Stimulated activated CD8-positive, alpha-beta memory T cell treated with anti-CD3 and anti-CD28 coated beads, Interleukin-2, amount 100 ng/mL, for 1 hour (primary cell): ENCODE results near the gene GRHL1.

Source experiments
- DNase-seq, 2 donors: peaks; one replicate each; pipeline ENCODE4 v3.0.0-alpha.2; 2020; ENCODE audit warnings: low read depth in 2 of 2

GRHL1 gene

DNA sequence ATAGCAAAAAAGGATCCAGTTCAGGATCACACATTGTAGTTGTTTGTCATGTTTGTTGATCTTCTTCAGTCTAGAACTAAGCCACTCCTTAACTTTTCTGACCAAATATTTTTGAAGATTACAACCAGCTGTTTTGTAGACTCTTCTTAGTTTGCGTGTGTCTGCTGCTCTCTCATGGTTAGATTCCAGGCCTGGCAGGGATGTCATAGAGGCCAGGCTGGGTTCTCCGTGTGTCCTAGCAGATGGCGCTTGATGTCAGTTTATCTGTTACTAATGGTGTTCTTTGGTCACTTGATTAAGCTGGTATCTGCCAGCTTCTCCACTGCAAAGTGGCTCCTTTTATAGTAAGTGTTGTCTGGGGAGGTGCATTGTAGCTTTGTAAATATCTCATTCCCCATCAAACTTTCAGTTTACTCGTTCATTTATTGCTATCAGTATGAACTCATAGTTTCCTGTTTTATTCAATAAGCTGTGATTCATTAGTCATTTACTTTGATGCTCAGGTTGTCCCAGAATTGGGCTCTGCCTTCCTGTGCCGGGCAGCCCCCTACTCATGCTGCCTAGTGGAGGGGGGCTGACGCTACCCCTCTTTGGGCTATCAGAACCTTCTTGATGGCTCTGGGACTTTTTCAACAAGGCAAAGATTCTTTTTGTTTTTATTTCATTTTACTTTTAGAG is 42.1 kb downstream of the GRHL1 start:
- no peak for DNase-seq

DNA sequence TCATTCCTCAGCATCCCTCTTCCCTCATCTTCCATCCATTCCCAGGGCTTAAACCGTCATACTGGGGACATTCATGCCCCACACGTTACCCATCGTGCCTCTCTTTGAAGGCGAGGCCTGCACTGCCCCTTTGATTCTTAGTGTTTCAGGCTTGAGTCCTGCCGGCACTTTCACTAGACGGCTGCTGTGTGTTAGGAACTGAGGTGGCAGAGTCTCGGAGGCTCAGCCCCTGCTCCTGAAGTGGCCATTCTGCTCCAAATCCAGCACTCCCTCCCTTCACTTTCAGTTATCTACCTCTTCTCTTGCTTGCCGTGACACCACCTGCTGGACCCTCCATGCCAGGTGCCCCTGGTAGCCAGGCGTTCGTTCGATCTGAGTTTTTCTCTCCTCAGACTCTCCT is 43.0 kb downstream of the GRHL1 start:
- no peak for DNase-seq

DNA sequence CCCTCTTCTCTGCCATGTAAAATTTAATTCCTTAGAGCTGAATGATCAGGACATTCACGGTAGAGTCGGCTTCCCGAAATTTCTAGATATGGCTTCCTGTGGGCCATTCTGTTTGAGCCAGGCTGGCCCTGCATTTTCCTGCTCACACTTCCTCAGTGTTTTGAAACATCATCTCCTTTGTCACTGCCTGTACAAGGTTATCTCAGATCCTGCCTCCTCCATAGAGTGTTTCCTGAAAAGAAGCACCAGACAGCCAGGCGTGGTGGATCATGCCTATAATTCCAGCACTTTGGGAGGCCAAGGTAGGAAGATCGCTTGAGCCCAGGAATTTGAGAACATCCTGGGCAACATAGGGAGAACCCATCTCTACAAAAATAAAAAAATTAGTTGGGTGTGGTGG is 43.6 kb downstream of the GRHL1 start:
- DNase-seq: no peak

DNA sequence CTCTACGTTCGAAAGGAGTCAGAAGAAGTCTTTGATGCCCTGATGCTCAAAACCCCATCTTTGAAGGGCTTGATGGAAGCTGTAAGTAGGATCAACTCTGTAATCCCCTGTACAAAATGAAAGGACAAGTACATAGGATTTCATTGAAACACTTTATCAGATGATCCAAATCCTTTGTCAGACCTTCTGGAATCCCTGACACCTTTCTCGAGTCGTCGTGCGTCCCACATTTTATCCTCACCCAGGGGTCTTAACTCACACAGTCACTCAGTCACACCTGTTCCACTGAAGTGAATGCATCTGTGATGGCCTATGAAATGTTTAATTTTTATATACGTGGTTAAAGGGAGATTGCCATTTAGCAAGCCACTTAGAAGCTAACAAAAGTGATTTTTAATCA is 44.8 kb downstream of the GRHL1 start:
- no peak for DNase-seq

DNA sequence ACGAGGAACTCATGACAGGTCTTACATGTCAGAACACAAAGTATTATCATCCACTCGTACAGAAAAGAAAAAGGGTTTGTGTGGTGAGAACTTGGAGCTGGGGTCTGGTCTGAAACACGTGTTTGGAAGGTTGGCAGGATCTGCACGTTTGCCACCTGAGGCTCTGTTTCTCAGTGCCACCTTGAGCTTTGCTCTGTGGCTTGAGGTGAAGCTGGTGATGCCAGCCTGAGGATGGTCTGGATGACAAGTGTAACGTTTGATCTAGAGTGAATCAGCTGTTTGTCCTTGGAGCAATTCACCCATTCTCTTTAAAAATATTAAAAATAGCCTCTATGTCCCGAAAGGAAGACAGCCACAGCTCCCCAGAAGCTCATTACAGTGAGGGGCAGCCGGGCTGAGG is 46.4 kb downstream of the GRHL1 start:
- DNase-seq: no peak

DNA sequence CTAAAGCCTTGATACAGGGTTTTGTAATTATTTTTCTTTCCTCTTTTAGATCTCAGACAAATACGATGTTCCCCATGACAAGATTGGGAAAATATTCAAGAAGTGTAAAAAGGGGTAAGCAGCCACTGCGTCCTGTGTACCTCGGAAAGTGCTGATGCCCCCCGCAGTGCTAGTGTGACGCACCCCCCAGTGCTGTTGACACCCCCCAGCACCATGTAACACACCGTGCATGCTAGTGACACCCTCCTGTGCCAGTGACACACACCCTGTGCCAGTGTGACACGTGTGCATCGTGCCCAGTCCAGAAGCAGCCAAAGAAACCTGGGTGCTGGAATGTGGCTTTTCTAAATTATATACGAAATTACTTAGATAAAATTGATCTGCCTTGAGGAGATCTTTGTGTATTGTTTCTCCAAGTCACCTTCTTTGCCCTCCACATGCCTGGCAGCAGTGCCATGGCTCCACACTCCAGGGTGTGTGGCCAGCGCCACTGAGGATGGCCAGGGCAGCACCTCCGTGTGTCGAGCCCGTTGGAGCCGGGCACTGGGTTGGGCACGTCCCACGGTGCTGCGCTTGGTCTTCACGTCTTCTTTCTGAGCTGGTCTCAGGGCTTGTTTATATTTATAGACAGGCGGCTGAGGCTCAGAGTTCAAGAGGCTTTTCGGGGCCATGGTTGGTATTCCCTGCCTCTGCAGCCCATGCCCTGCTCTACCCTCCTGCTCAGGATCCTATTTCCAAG is 47.6 kb downstream of the GRHL1 start:
- no peak for DNase-seq

DNA sequence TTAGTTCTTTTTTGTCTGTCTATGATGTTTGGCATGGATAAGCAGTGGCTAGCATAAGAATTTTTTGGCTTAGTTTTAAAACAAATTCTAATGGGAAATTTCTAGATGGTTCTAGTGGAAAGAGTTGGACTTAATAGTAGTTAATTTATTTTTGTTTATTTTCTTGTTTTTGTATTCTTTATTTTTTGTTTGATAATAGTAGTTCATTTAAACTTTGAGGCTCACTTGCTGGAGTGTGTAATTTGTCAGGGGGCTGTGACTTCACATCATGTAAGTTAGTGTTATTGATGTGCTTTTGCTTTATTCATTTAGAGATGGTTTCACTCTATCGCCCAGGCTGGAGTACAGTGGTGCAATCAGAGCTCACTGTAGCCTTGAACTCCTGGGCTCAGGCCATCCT is 48.2 kb downstream of the GRHL1 start:
- DNase-seq: no peak

DNA sequence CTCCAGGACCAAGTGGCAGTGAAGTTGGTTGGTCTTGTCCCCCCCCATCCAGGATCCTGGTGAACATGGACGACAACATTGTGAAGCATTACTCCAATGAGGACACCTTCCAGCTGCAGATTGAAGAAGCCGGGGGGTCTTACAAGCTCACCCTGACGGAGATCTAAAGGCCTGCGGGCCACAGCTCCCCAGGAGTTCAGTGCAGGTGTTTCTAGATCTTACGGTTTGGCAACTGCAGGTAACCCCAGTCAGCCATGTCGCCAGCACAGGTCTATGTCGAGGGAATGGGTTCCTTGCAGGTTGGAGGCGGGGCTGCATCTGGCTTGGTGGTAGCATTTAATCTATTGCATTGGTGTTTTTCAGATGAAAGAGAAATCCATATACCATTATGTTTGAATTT is 49.0 kb downstream of the GRHL1 start:
- DNase-seq: no peak

DNA sequence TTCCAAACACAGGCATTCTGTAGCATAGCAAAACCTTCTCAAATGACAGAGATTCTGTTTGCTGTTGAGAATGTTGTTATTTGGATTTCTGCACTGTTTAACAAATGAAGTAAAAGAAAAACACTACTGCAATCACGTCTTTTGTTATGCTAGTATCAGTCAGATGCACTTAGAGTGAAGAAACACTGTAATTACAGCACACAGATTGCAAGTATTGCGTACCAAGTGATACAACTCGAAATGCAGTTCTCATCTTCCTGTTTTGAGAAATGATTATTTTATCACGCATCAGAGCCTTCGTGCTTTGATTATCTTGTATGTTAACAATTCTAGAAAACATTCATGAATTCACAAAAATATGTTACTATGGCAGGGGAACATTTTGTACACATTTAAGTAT is 50.1 kb downstream of the GRHL1 start:
- no peak for DNase-seq

DNA sequence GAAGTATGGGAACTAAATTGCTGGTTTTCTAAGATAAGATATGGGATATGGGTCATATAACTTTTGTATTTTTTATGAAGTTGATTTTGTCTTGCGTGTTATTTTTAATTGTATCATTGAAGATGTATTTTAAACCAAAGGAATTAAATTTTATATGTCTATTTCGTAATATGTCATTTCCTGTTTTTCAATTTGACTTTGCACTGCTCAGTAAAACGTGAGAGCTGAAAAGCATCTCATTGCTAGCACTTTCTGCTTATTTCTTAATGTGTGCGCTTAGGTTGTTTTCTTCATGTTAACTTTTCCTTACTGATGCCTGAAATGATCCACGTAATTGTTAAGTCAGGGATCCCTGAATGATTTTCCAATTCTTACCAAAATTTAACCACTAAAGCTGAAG is 50.6 kb downstream of the GRHL1 start:
- DNase-seq: no peak

DNA sequence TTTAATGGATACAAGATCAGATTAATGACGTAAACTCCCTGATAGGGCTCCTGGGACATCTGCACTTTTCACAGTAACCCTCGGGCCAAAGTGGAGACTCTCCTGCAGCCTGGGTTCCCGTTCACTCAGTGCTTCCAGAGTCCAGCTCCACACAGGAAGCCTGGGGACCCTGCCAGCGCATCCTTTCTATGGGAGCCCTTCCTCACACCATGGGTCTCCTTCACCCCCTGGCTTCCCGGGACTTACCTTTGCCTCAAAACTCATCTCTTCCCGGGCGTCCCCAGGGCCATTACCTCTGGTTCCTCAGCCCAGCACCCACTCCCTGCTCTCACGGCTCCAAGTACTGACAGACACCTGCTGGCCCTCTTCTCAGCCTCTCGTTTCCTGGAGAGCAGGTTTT is 51.2 kb downstream of the GRHL1 start:
- DNase-seq: no peak

DNA sequence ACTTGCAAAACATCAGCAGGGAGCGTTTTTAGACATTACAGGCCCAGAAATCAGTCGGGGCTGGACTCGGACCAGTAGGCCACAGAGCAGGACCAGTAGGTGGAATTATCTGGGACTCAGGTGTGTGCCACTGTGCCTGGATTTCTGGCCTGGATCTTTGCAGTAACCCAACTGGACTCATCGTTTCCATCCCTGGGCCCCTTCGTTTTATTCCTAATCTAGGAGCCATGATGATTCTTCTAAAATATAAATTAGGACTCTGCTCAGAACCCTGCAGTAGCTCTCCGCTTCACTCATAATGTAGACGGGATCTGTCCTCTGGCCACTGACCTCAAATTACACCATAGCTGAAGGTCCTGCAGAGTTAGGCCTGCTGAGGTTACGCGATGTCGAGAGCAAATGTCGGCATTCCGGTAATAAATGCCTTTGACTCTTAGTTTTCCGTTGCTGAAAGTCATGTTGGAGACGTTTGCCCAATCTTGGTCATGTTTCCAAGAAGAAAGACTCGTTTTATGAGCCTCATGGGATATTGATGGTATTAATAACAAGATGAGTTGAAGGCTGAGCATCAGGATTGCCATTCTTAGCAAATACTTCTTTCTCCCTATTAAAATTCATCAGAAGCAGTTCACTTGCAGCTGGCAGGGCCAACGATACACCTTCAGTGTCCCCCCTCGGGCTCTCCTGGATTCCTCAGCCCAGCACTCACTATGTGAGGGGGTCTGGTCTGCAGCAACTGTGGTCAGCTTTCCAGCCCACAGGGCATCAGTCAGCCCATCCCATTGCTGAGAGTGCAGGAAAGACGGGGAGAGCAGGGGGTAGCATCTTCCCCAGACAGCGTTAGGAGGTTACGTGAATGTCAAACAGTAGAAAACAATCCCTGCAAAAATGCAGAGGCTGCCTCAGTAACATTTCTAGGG is 52.0 kb downstream of the GRHL1 start:
- no peak for DNase-seq

DNA sequence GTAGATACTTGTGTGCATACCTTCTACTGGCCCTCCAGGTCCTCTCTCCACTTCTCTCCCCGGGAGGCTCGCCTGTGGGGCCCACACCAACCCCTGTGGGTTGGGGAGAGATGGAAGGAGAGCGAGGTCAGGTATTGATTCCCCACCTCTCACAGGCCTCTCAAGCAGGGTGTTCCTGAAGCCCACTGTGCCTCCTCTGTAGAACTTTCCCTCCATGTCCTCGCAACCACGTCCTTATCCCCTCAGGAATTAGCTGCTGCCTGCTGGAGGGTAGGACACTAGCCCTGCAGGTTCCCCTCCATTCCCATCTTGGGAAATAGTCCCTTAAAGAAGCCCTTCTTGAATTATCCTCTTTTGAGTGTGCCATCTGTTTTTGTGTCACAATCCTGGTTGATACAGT is 52.9 kb downstream of the GRHL1 start:
- DNase-seq: no peak

DNA sequence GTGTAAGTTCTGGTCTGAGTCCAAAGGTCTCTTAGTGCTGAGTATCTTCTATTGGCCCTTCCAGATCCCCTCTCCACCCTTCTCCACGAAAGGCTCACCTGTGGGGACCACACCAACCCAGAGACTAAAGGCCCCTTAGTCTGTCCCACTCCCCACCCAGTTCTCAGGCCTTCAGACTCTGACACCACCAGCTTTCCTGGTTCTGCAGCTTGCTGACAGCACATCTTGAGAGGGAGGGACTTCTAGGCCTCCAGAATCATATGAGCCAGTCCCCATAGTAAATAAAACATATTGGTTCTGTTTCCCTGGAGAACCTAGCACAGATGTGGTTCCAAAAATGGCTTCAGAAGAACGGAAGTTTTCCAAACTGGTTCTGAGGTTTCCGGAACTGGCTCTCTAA is 53.3 kb downstream of the GRHL1 start:
- no peak for DNase-seq

DNA sequence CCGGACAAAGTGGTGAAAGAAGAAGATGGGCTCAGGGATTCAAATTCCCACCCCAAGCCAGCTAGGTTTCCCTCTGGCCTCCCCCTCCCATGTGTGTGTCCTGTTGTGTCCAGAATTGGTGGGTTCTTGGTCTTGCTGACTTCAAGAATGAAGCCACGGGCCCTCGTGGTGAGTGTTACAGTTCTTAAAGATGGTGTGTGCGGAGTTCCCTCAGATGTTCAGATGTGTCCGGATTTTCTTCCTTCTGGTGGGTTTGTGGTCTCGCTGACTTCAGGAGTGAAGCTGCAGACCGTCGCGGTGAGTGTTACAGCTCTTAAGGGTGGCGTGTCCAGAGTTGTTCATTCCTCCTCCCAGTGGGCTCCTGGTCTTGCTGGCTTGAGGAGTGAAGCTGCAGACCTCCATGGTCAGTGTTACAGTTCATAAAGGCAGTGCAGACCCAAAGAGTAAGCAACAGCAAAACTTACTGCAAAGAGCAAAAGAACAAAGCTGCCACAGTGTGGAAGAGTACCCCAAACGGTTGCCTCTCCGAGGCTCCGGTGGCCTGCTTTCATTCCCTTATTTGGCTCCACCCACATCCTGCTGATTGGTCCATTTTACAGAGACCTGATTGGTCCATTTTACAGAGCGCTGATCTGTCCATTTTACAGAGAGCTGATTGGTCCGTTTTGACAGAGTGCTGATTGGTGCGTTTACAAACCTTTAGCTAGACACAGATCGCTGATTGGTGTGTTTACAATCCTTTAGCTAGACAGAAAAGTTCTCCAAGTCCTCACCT is 54.2 kb downstream of the GRHL1 start:
- no peak for DNase-seq

DNA sequence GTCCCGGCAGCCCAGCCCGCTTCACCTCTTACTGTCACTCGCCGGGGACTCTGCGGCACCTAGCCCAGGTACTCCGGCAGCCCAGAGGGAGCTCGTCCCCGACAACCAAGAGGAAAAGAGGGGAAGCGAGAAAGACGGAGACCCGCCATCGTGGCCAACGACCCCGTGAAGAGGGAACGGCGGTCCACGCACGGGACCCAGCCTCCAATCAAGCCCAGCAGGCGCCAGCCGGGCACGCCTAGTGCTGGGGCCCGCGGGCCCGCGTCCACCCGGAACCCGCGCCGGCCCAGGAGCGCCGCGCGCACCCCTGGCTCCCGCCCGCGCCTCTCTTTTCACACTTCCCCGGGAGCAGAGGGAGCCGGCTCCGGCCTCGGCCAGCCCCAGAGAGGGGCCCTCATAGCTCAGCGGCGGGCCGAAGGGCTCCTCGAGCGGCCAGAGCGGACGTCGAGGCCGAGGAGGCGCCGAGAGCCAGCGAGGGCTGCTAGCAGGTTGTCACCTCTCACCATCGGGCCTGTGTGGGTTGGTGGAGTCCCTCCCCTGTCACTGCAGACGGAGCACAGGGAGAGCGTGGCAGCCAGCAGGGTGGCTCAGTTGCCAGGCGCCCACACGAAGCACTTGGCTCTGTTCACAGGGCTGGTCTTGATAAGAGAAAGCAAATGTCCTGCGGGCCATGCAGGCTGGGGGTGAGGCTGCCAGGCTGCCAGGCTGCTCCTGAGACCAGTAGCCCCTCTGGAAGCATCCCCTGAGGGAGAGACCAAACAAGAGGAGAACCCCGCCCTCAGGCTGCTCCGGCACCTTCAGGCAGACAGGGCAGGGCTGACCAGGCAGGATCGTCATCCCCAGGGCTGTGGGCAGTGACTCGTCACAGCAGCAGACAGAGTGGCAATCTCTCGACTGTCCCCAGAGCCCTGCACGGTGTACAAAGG is 55.0 kb downstream of the GRHL1 start:
- DNase-seq: no peak

DNA sequence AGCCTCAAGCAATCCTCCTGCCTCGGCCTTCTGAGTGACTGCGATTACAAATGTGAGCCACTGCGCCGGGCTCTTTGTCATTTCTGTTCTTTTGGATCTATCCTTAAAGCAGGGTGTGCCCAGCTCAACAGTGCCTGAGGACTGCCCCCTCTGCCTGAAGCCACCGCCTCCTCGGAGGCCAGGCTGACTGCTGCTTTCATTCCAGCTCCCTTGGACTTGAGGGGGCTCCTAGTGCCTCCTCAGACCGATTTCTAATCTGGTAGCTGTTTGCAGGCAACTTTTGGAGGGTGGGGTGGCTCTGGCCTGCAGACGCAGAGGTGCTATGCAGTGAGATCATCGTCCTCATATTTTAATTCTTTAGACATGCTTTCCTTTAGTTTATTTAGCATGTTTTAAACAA is 55.9 kb downstream of the GRHL1 start:
- DNase-seq: no peak

DNA sequence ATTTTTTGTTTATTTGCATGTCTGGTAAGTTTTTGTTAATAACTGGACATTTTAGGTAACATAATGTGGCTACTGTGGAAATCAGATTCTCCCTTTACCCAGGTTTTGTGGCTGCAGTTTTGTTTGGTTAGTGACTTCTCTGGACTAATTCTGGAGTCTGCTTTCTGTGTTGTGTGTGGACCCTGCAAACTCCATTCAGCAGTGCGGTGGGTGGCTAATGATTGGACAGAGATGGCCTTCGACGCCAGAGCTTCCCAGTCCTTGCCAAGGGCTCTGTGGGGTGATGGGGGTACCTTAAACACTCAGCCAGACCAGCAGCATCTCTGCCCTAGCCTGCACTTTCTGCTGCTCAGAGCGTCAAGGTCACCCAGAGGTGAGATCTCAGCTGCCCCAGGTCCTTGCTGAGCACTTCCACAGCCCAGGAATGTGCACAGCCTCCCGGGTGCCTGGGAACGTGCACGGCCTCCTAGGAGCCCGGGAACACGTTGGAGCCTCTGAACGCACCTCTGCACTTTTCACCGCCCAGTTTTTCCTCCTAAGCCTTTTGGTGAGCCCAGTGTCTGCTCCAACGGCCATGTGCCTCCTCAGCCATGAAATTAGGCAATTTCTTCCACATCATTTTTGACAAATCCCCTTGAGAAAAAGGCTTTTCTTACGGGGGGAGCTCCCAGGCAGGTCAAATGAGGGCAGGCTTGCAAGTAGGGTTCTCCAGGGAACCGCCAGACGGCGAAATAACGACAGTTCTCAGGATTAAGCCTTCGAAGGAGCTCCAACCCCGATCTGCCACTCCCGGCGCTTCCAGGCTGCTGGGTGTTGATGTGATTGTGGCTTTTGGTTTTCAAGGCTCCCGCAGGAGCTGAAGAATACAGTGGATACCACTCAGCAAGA is 56.7 kb downstream of the GRHL1 start:
- DNase-seq: no peak

DNA sequence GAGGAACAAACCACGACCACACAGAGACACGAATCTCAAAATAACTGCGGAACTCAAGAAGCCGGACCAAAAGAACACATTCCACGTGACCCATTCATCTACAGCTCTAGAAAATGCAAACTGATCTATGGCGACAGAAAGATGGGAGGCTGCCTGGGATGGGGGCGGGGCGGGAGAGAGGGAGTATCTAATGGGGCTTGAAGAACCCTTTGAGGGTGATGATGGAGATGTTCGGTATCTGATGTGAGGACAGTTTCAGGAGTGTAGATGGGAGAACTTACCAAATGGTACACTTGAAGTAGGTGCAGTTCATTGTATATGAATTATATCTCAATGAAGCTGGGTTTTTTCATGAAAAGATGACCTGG is 57.3 kb downstream of the GRHL1 start:
- DNase-seq: no peak

DNA sequence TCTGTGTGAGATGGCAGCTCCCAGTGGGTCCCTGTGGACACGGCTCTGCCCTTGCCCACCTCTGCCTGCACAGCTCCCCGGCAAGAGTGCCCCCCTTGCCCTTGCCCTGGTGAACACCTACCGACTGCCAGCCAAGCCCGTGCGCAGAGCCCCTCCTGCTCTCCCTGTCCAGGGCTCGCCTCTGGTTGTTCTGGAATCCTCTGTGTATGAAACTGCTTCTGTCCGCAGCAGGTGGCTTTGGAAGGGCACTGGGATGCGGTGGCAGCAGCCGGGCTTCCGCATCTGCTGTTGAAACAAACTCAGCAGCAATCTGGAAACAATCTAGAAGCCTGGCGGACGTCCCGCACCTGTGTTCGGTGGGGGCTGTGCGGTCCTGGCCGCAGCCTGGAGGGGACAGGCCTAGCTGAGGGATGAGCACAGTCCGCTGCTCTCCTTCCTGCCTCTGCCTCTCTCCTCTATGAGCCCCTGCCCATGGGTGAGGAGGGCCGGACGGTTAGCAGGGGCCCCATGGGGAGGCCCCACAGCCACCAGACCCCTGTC is 57.8 kb downstream of the GRHL1 start:
- DNase-seq: no peak
